Measurements from ENCODE around the gene LETM1. TPM values are rescaled to one million over a fixed set of nuclear protein-coding genes. Genes with fewer than 3 reads are reported as not detected.

The LETM1 gene
- total and polyA plus RNA-seq, 2 of the 13 experiments (the other 11 are each of a cell fraction or from before 2014, with no cell fraction given), result 9.7 to 41.6 TPM

DNA sequence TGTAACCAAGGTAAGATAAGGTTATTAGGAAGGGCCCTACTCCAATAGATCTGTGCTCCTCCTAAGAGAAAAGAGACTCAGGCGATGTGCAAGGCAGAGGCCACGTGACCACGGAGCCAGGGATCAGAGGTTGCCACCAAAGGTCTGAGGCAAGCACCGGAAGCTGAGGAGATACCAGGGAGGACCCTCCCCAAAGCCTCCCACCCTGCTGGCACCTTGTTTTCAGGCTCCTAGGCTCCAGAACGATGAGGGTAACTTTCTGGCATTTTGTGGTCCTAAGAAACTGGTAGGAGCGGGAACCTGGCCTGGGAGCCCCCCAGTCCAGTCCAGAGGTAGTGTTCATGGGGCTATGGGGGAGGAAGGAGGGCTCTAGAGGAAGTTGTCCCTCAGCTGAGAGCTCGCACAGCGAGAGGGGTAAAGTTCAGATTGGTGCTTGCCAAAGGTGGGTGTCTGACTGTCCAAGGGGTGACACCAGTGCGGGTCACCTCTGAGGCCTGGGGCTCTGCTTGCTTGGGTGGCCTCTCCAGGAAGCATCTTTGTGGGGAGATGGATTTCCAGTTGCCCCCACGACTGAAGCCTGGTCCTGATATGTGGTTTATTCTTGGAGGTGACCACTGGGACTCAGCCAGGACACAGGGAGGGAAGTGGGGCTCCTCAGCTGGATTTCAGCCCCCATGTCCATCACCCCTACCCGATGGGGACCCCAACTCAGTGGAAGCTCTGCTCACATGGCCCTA is 7.5 kb upstream of the LETM1 start (continued):
- TF ChIP-seq MYNN (CRISPR knock-in tag; IDR thresholded peaks at IDR 0.05; ENCODE audit: low read depth), result no peak
- TF ChIP-seq GPBP1L1 (CRISPR knock-in tag; IDR thresholded peaks at IDR 0.05), result no peak
- no peak for TF ChIP-seq FOXJ3 (CRISPR knock-in tag; IDR thresholded peaks at IDR 0.05; ENCODE audit: borderline replicate concordance)
- TF ChIP-seq, protein P1, sequence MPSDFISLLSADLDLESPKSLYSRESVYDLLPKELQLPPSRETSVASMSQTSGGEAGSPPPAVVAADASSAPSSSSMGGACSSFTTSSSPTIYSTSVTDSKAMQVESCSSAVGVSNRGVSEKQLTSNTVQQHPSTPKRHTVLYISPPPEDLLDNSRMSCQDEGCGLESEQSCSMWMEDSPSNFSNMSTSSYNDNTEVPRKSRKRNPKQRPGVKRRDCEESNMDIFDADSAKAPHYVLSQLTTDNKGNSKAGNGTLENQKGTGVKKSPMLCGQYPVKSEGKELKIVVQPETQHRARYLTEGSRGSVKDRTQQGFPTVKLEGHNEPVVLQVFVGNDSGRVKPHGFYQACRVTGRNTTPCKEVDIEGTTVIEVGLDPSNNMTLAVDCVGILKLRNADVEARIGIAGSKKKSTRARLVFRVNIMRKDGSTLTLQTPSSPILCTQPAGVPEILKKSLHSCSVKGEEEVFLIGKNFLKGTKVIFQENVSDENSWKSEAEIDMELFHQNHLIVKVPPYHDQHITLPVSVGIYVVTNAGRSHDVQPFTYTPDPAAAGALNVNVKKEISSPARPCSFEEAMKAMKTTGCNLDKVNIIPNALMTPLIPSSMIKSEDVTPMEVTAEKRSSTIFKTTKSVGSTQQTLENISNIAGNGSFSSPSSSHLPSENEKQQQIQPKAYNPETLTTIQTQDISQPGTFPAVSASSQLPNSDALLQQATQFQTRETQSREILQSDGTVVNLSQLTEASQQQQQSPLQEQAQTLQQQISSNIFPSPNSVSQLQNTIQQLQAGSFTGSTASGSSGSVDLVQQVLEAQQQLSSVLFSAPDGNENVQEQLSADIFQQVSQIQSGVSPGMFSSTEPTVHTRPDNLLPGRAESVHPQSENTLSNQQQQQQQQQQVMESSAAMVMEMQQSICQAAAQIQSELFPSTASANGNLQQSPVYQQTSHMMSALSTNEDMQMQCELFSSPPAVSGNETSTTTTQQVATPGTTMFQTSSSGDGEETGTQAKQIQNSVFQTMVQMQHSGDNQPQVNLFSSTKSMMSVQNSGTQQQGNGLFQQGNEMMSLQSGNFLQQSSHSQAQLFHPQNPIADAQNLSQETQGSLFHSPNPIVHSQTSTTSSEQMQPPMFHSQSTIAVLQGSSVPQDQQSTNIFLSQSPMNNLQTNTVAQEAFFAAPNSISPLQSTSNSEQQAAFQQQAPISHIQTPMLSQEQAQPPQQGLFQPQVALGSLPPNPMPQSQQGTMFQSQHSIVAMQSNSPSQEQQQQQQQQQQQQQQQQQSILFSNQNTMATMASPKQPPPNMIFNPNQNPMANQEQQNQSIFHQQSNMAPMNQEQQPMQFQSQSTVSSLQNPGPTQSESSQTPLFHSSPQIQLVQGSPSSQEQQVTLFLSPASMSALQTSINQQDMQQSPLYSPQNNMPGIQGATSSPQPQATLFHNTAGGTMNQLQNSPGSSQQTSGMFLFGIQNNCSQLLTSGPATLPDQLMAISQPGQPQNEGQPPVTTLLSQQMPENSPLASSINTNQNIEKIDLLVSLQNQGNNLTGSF (CRISPR knock-in tag; IDR thresholded peaks at IDR 0.05), result no peak
- TF ChIP-seq ZNF768 (CRISPR knock-in tag; IDR thresholded peaks at IDR 0.05), result no peak
- no peak for TF ChIP-seq GABPA (IDR thresholded peaks at IDR 0.05; ENCODE audit: low read depth, low read length)
- peak; percentile 78 for TF ChIP-seq GABPA (CRISPR knock-in tag; IDR thresholded peaks at IDR 0.05; ENCODE audit: low read depth)
- peak in 1 of 2 experiments; percentile 48; a peak in 1 of 4 replicates for TF ChIP-seq KLF16 (CRISPR knock-in tag; IDR thresholded peaks at IDR 0.05)
- TF ChIP-seq UBTF (CRISPR knock-in tag; IDR thresholded peaks at IDR 0.05), result no peak; the same call in none of the 2 replicates
- TF ChIP-seq ARID5B (CRISPR knock-in tag; IDR thresholded peaks at IDR 0.05), result peak; percentile 57; the same call in 1 of the 2 replicates
- TF ChIP-seq, protein P2, sequence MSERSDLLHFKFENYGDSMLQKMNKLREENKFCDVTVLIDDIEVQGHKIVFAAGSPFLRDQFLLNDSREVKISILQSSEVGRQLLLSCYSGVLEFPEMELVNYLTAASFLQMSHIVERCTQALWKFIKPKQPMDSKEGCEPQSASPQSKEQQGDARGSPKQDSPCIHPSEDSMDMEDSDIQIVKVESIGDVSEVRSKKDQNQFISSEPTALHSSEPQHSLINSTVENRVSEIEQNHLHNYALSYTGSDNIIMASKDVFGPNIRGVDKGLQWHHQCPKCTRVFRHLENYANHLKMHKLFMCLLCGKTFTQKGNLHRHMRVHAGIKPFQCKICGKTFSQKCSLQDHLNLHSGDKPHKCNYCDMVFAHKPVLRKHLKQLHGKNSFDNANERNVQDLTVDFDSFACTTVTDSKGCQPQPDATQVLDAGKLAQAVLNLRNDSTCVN (CRISPR knock-in tag; IDR thresholded peaks at IDR 0.05; ENCODE audit: borderline replicate concordance), result no peak; the same call in 1 of the 2 replicates
- no peak for TF ChIP-seq ZMYM2 (CRISPR knock-in tag; IDR thresholded peaks at IDR 0.05)
- TF ChIP-seq ARNT (IDR thresholded peaks at IDR 0.05), result no peak
